Measurements from ENCODE around the gene ATRIP.

The ATRIP gene

GRCh38 chr3:48406443-48407431 is 39.8 kb upstream of the ATRIP start:
- Mint-ChIP-seq H3K4me3 (no peak overlapping the region), H3K9me3 (no peaks in the 10 kb centered on the region), H3K27ac (no peak overlapping the region), H3K27me3 (no peaks in the 10 kb centered on the region), H3K4me1 (ENCODE audit: low read depth) (no peaks in the 10 kb centered on the region), H3K36me3 (ENCODE audit: low read depth) (no peaks in the 10 kb centered on the region)

DNA sequence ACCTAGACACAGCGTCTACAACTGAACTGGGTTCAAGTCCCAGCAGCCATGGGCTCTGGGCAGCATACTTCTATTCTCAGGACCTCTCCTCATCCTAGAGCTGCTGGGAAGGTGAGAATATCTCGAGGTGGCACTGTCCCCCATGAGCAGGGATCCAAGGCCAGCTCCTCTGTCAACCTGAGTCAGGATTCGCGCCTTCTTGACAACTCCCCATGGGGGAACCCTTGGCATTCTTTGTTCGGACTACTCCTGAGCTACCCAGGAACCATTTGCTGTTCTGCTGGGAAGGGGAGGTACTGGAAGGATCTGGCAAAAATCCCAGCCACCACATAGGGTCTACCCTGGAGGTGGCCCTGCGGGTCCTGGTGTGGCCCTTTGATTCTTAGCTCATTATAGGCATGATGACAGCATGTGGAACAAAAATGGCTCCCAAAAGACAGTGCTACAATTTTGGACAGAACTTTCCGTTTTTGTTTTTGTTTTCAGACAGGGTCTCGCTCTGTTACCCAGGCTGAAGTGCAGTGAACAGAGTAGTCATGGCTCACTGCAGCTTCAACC is 38.9 kb upstream of the ATRIP start:
- Mint-ChIP-seq H3K4me3 (no peak overlapping the region), H3K4me1 (ENCODE audit: low read depth) (no peaks in the 10 kb centered on the region), H3K27me3 (no peaks in the 10 kb centered on the region)

DNA sequence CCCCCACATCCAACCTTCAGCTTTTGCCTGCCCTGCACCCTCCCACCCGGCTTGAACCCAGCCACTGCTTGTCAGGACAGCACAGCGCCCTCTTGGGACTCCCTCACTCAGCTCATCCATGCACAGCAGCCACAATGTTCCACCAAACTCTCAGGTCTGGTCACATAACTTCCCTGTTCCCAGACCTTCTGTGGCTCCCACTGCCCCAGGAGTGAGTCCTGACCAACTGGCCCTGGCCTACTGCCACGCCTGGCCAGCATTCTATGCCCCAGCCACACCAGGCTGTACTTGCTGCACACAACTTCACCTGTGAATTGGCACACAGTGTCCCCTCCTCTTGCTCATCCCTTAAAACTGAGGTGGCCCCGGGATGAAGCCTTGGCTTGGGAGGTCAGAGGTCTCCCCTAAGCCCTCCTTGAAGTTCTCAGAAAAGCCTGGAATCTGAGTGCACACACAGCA is 37.7 kb upstream of the ATRIP start:
- H3K4me1 Mint-ChIP-seq (ENCODE audit: low read depth): no peaks in the 10 kb centered on the region
- H3K36me3 Mint-ChIP-seq (ENCODE audit: low read depth): no peaks in the 10 kb centered on the region
- no peak overlapping the region for H3K27ac Mint-ChIP-seq
- H3K9me3 Mint-ChIP-seq: no peaks in the 10 kb centered on the region
- no peaks in the 10 kb centered on the region for H3K27me3 Mint-ChIP-seq
- no peak overlapping the region for H3K4me3 Mint-ChIP-seq

More for the DNA sequence above, 38.9 kb upstream of the ATRIP start:
- Mint-ChIP-seq H3K27ac (no peak overlapping the region), H3K9me3 (no peaks in the 10 kb centered on the region), H3K36me3 (ENCODE audit: low read depth) (no peaks in the 10 kb centered on the region)

DNA sequence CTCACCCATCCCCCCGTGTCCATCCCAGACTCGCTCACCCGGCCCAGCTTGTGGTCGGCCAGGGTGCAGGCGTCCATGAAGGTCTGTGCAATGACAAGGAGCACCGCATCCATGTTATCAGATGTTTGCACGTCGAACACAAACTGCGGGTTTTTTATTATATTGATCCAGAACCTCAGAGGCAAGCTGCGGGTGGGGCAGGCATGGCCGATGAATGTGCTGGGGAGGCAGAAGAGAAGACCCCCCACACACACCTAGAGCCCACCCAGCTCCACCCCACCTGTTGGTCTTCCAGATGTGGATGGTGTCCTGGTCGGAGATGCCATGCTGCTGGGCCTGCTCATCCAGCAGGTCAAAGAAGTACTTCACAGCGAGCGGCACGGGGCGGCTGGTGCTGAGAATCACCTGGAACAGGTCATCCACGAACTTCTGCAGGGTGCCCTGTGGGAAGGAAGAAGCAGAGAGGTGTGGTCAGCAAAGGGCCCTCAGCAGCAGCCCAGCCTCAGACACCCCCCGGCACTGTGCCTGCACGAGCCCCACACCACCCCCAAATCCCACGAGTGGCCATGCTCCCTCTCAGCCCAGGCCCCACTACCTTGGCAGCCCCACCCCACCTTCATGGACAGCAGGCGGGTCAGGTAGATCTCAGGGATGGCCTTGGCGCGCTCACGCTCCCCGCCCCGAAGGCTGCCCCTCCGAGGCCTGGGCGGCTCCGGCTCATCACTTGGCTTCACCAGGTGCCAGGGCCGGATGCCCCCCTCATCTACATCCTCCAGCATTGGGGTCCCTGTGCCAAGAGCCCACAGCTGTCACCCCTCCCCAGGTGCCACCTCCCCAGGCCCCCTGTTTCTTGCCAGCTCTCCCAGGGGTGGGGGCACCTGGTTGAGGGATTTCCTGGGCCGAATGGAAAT is 37.0 kb upstream of the ATRIP start:
- Mint-ChIP-seq H3K27me3 (no peaks in the 10 kb centered on the region), H3K36me3 (ENCODE audit: low read depth) (no peaks in the 10 kb centered on the region), H3K9me3 (no peaks in the 10 kb centered on the region), H3K4me1 (ENCODE audit: low read depth) (no peaks in the 10 kb centered on the region), H3K27ac (no peak overlapping the region), H3K4me3 (no peak overlapping the region)

DNA sequence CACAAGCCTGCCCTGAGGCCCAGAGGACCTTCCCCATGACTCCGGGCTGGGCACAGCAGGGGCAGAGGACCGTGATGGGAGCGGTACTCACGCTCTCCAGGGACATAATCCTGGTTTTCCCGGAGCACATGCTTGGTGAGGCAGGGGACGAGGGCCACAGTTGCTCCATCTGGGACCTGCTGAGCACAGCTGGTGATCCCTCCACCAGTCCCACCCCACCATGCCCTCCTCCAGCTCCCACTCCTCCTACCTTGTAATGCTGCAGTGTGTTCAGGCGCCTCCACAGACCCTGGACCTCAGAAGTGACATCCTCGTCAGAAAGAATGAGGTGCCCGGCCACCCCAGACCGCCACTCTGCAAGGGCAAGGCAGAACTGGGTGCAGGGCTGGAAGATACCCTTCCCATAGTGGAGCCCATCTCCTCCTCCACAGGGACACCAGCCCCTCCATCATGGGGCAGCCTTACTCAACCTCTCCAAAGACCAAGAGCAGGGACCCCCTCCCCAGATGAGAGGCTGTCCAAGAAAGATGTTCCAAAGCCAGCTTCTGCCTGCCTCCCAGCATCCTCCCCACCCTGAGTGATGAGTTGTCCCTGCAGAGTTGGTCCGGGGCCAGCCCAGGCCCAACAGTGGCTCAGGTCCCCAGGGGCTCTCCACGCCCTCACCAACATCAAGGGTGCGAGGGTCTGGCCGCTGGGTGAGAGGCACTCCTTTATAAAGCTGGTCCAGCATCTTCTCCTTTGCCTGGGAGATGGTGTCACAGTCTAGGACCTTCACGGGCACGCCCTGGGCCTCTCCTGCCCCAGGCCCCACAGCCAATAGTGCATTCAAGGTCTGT is 36.1 kb upstream of the ATRIP start:
- H3K36me3 Mint-ChIP-seq (ENCODE audit: low read depth): no peaks in the 10 kb centered on the region
- H3K4me1 Mint-ChIP-seq (ENCODE audit: low read depth): no peaks in the 10 kb centered on the region
- no peak overlapping the region for H3K27ac Mint-ChIP-seq
- H3K27me3 Mint-ChIP-seq: no peaks in the 10 kb centered on the region
- no peak overlapping the region for H3K4me3 Mint-ChIP-seq
- H3K9me3 Mint-ChIP-seq: no peaks in the 10 kb centered on the region

- Mint-ChIP-seq H3K9me3 (no peaks in the 10 kb centered on the region), H3K27ac (no peak overlapping the region), H3K36me3 (ENCODE audit: low read depth) (no peaks in the 10 kb centered on the region), H3K27me3 (no peaks in the 10 kb centered on the region), H3K4me1 (ENCODE audit: low read depth) (no peaks in the 10 kb centered on the region), H3K4me3 (no peak overlapping the region)
Measured at GRCh38 chr3:48411041-48411588, 35.4 kb upstream of the ATRIP start.

- Mint-ChIP-seq H3K4me1 (ENCODE audit: low read depth) (no peaks in the 10 kb centered on the region), H3K27ac (no peak overlapping the region), H3K36me3 (ENCODE audit: low read depth) (no peaks in the 10 kb centered on the region), H3K9me3 (no peaks in the 10 kb centered on the region), H3K27me3 (no peaks in the 10 kb centered on the region), H3K4me3 (no peak overlapping the region)
Measured at GRCh38 chr3:48411606-48412374, 34.7 kb upstream of the ATRIP start.

DNA sequence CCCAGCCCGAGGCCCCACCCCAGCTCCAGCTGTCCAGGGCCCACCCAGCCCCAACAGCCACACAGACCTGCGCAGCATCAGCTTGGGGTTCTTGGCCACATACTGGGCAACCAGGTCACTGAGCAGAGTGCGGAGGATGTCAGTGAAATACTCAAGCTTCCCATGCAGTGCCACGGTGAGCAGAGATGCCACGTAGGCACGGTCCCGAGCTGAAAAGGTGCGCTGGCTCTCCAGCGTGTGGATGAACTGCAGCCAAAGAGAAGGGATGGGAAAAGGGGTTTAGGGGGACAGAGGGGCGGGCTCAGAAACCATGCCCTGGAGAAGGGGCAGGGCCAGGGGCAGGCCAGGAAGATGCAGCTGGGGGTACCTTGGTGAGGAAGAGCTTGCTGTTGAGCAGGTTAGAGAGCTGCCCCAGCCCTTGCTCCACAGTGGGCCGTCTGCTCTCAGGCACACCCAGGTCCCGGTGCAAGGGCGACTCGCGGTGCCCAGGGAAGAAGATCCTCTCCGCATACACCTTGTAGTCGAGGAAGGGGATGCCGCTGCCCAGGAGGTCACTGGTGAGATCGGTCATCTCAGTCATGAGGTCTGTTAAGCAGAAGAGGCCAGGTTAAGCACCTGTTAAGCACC is 34.0 kb upstream of the ATRIP start:
- Mint-ChIP-seq H3K27ac (no peak overlapping the region), H3K36me3 (ENCODE audit: low read depth) (no peaks in the 10 kb centered on the region), H3K9me3 (no peaks in the 10 kb centered on the region), H3K4me3 (no peak overlapping the region), H3K27me3 (no peaks in the 10 kb centered on the region), H3K4me1 (ENCODE audit: low read depth) (no peaks in the 10 kb centered on the region)

DNA sequence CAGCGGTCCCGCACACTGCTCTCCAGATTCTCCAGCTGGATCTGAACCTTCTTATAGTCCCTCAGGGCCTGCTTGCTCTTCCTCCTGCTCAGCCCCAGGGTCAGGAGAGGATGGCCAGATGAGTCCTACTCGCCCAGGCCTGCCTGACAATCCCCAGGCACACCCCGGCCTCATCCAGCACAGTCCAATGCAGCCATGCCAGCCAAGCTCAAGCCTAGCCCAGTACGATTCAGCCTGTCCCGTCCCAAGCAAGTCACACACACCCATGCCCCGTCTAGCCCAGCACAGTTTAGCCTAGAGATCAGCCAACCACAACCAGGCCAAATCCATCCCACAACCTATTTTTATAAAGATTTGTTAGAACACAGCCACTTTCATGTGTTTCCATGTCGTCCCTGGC is 33.5 kb upstream of the ATRIP start:
- H3K9me3 Mint-ChIP-seq: no peaks in the 10 kb centered on the region
- H3K27me3 Mint-ChIP-seq: no peaks in the 10 kb centered on the region
- H3K4me3 Mint-ChIP-seq: no peak overlapping the region
- H3K4me1 Mint-ChIP-seq (ENCODE audit: low read depth): no peaks in the 10 kb centered on the region
- no peak overlapping the region for H3K27ac Mint-ChIP-seq
- H3K36me3 Mint-ChIP-seq (ENCODE audit: low read depth): no peaks in the 10 kb centered on the region

- no peaks in the 10 kb centered on the region for H3K27me3 Mint-ChIP-seq
- H3K36me3 Mint-ChIP-seq (ENCODE audit: low read depth): no peaks in the 10 kb centered on the region
- no peak overlapping the region for H3K4me3 Mint-ChIP-seq
- no peaks in the 10 kb centered on the region for H3K9me3 Mint-ChIP-seq
- no peak overlapping the region for H3K27ac Mint-ChIP-seq
- H3K4me1 Mint-ChIP-seq (ENCODE audit: low read depth): no peaks in the 10 kb centered on the region
Measured at GRCh38 chr3:48413611-48414010, 32.9 kb upstream of the ATRIP start.

DNA sequence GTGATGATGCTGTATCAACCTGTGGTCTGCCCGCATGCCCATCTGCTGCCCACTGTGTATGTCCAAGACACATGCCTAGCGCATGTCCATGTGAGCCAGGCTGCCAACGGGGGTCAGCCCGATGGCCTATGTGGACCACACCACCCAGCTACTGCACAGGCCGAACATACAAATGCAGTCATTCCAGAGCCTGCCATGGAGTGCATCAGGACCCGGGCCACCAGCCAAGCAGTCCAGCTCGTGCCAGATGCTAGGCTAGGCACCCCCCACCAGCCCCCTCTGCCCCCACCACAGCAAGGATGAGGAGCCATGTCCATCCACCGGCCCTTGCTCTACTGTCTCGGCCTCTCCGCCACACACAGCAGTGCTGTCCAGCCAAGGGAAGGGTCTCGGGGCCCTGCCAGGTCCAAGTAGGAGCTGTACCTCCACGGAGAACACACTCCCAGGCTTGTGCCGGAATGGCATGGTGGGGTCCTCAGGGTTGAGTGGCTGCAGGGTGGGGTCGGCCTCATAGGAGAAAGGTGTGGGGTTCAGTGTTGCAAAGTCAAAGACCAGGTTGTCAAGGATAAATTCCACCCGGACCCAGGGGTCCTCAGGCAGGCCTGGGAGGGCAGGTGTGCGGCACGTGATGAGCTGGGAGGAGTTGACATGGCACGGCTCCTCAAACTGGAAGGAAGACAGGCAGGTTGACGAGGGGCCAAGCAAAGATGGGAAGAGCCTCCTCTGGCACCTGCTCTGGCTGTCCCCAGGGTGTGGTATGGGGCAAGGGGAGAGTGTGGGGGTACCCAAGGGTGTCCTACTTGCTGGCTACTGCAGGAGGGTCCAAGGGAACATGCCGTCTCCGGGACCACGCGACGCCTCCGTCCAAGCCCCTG is 31.9 kb upstream of the ATRIP start:
- no peaks in the 10 kb centered on the region for H3K9me3 Mint-ChIP-seq
- no peak overlapping the region for H3K4me3 Mint-ChIP-seq
- no peaks in the 10 kb centered on the region for H3K36me3 Mint-ChIP-seq (ENCODE audit: low read depth)
- no peaks in the 10 kb centered on the region for H3K27me3 Mint-ChIP-seq
- H3K27ac Mint-ChIP-seq: no peak overlapping the region
- no peaks in the 10 kb centered on the region for H3K4me1 Mint-ChIP-seq (ENCODE audit: low read depth)

GRCh38 chr3:48415251-48415953 is 31.1 kb upstream of the ATRIP start:
- Mint-ChIP-seq H3K27ac (no peak overlapping the region), H3K9me3 (no peaks in the 10 kb centered on the region), H3K4me3 (no peak overlapping the region), H3K27me3 (no peaks in the 10 kb centered on the region), H3K4me1 (ENCODE audit: low read depth) (no peaks in the 10 kb centered on the region), H3K36me3 (ENCODE audit: low read depth) (no peaks in the 10 kb centered on the region)

Measured in stimulated activated naive CD8-positive, alpha-beta T cell treated with anti-CD3 and anti-CD28 coated beads, Interleukin-15, Interleukin-2, amounts not matched to agents 100 ng/mL and 50 ng/mL, for 24 hours (primary cell).